Right lung (tissue), 5 donors: ENCODE data around the gene EGLN2. TPM values are rescaled to one million over a fixed set of nuclear protein-coding genes. Genes with fewer than 3 reads are reported as not detected.
"Not testable (repeated sequence)": the region's sequence is repeated elsewhere in the genome, so short reads cannot be mapped to it uniquely, and the experiment has no call there.

Experiments used
- DNase-seq, 2 donors: peaks; one replicate each; pipeline ENCODE4 v3.0.0-alpha.2; 2013
- polyA plus RNA-seq, 5 donors: library from polyadenylated mRNA; unstranded; fragments of 120-200 nt; gene quantifications; one replicate each; pipeline versions ENCODE4 v1.2.1 to v1.2.3, GENCODE V29; 2013; ENCODE audit warnings: inconsistent platforms in 1 of 5, low replicate concordance in 1 of 5; ENCODE audit not compliant: insufficient read length in 5 of 5, insufficient read depth in 1 of 5

Gene EGLN2
- polyA plus RNA-seq, 5 donors: 54.8 to 91.0 (median 67.7) TPM

DNA sequence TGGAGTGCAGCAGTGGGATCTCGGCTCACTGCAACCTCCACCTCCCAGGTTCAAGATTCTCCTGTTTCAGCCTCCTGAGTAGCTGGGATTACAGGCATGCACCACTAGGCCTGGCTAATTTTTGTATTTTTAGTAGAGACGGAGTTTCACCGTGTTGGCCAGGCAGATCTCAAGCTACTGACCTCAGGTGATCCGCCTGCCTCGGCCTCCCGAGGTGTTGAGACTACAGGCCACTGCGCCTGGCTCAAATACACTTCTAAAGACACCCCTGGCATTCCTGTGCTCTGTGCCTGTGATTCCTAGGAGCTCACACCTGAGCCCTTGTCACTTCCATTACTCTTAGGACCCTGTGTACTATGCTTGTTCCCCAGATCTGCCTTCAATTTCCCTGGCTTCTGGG is 13.6 kb downstream of the EGLN2 start:
- not testable (repeated sequence) for DNase-seq

DNA sequence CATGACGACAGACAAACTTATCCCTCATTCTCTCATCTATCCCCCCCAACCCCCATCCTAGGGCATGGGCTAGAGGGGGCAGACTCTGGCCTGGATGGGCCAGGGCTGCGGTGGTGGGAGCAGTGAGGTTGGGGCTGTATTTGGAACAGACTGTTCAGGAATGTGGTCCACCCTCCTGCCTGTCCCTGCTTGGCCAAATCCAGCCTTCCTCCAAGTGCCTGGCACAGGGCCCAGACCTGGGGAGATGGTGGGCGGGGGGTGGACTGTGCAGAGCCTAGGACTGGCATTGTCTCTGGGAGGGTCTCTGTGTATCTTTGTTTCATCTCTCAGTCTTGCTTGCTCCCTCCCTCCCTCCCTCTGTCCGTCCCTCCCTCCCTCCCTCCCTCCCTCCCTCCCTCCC is 14.2 kb downstream of the EGLN2 start:
- no peak for DNase-seq

- DNase-seq: no peak
These were observed 16.2 kb downstream of the EGLN2 start for GRCh38 chr19:40815223-40815622.

DNA sequence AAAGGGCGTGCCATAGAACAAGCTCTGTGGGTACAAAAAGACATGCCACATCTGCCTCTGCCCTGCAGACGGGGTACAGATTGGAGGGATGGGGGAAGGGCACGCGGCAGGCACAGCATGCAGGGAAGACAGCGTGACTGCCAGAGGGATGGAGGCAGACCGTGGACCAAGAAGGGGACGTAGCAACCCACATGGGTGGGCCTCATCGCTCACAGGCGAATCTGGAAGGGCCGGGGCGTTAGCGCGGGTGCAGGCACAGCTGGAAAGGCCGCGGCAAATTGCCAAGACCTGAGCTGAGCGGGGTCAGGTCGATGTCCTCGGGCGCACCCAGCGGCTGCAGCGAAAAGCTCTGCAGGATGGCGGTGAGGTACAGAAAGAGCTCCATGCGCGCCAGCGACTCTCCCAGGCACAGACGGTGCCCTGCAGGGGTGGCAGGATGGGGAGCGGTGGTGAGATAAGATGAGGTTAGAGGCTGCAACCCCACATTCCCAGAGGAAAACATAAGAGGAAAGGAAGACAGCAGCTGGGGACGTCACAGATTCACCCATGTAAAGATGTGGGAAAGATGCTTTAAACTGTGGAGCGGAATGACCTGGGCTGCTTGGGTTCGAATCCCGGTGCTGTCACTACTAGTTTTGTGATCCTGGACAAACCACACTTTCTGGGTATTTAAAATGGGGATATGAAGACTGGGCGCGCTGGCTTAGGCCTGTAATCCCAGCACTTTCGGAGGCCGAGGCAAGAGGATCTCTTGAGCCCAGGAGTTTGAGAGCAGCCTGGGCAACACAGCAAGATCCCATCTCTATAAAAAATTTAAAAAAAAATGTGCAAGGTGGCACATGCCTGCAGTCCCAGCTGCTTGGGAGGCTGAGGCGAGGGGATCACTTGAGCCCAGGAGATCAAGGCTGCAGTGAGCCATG is 19.7 kb downstream of the EGLN2 start:
- DNase-seq: peak; percentile 38 to 45

- not testable (repeated sequence) for DNase-seq
These were observed 20.7 kb downstream of the EGLN2 start for GRCh38 chr19:40819479-40820234.

- DNase-seq: no peak
These were observed 23.2 kb downstream of the EGLN2 start for GRCh38 chr19:40822161-40822560.

DNA sequence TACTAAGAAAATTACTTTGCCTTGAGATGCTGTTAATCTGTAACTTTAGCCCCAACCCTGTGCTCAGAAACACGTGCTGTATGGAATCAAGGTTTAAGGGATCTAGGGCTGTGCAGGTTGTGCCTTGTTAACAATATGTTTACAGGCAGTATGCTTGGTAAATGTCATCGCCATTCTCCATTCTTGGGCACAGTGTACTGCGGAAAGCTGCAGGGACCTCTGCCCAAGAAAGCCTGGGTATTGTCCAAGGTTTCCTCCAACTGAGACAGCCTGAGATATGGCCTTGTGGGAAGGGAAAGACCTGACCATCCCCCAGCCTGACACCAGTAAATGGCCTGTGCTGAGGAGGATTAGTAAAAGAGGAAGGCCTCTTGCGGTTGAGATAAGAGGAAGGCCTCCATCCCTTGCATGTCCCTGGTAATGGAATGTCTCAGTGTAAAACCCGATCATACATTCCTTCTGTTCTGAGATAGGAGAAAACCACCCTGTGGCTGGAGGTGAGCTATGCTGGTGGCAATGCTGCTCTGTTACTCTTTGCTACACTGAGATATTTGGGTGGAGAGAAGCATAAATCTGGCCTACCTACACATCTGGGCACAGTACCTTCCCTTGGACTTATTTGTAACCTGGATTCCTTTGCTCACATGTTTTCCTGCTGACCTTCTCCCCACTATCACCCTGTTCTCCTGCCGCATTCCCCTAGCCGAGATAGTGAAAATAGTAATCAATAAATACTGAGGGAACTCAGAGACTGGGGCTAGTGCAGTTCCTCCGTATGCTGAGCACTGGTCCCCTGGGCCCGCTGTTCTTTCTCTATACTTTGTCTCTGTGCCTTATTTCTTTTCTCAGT is 23.9 kb downstream of the EGLN2 start:
- DNase-seq: not testable (repeated sequence)

GRCh38 chr19:40824916-40825315 is 25.9 kb downstream of the EGLN2 start:
- not testable (repeated sequence) for DNase-seq

- DNase-seq: not testable (repeated sequence)
These were observed 26.6 kb downstream of the EGLN2 start for GRCh38 chr19:40825460-40826095.

DNA sequence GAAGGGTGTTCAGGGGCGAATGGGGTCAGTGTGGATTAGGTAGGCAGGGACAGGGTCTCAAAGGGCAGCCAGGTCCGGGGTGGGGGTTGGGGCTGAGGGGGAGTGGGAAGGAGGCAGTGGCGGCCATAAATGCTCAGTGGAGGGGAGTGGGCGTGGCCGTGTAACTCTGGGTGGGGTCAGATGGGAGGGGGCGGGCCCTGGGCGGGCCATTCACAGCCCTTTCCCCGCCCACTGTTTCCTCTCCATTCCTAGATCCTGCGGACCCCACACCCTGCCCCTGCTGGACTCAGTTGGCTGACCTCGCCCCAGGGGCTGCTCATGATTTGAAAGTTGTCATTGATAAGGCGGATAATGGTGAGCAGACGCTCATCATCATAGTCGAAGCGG is 27.3 kb downstream of the EGLN2 start:
- DNase-seq: not testable (repeated sequence)

DNA sequence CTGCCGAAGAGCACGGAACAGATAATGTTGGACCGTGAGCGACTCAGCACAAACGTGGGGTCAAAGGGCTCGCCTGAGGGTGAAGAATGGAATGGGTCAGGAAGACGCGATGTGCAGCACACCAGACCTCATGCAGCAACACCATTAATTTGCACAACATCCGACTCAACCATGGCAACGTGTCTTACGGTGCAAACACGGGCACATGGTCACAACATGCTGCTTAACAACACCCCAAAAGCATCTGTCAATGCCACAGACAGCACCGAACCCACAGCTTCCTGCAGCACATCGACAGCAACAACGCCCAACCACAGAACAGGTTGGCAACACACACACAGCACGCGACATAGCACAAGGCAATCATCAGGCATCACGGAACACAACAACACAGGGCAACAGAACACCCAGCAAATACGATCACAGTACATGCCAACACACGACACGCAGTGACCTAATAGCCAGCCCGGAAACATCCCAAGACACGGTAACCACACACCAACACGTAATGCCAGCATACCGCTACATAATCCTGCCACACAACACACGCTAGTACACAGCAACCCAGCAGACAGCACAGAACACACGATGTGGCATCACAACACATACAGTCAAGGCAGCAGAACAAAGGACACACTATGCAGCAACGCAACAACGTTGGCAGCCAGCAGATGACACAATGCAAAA is 27.9 kb downstream of the EGLN2 start:
- not testable (repeated sequence) for DNase-seq

DNA sequence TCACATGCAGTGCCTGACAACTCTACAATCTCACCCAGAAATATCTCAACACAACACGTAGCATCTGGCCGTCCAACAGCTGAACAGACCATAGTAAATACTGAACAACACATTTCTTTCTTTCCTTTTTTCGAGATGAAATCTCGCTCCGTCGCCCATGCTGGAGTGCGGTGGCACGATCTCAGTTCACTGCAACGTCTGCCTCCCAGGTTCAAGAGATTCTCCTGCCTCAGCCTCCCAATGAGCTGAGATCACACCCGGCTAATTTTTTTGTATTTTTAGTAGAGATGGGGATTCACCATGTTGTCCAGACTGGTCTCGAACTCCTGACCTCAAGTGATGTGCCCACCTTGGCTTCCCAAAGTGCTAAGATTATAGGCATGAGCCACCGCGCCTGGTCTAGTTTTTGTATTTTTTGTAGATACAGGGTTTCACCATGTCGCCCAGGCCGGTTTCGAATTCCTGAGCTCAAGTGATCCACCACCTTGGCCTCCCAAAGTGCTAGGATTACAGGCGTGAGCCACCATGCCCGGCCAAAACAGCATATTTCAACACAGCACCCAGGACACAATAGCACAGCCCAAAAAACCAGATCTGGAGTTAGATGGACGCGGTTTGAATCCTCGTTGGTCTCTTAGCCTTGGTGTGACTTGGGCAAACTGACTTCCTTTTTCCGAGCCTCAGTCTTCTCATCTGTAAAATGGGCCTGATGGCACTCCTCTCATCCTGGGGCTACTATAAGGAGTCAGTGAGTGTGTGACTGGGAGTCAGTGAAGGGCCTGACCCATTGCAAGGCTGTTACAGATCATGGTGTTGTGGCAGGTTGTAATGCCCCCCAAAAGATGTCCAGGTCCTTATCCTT is 28.6 kb downstream of the EGLN2 start:
- DNase-seq: no peak

GRCh38 chr19:40829205-40829604 is 30.2 kb downstream of the EGLN2 start:
- DNase-seq: no peak

DNA sequence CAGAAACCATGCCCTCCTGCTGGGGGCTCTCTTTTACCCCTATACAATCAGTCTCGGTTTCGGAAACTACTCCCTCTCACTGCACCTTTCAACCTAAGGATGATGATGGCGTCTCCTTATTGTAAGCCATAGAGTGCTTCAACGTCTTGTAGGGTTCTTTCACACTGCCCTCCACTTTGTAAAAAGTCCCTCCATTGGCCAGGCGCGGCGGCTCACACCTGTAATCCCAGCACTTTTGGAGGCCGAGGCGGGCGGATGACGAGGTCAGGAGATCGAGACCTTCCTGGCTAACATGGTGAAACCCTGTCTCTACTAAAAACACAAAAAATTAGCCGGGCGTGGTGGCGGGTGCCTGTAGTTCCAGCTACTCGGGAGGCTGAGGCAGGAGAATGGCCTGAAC is 31.8 kb downstream of the EGLN2 start:
- DNase-seq: not testable (repeated sequence)

- DNase-seq: no peak
These were observed 32.8 kb downstream of the EGLN2 start for GRCh38 chr19:40831502-40832430.

GRCh38 chr19:40832431-40832790 is 33.4 kb downstream of the EGLN2 start:
- not testable (repeated sequence) for DNase-seq

GRCh38 chr19:40833728-40834533 is 34.9 kb downstream of the EGLN2 start:
- DNase-seq: not testable (repeated sequence)
